ENCODE results near the gene ABR.
"Not testable (repeated sequence)": the region's sequence is repeated elsewhere in the genome, so short reads cannot be mapped to it uniquely, and the experiment has no call there.

ABR gene

GRCh38 chr17:1047879-1048470 lies 131.8 kb downstream of the ABR start:
- DNase-seq (ENCODE audit: low spot score) = no peak

- no peak for DNase-seq (ENCODE audit: low spot score)
Measured at GRCh38 chr17:1047177-1047878, 132.5 kb downstream of the ABR start.

GRCh38 chr17:1045456-1045855 lies 134.3 kb downstream of the ABR start:
- DNase-seq (ENCODE audit: low spot score) = no peak

GRCh38 chr17:1044387-1045009 lies 135.3 kb downstream of the ABR start:
- not testable (repeated sequence) for DNase-seq (ENCODE audit: low spot score)

GRCh38 chr17:1043601-1044251 lies 136.1 kb downstream of the ABR start:
- DNase-seq (ENCODE audit: low spot score) = no peak

GRCh38 chr17:1042486-1042885 lies 137.3 kb downstream of the ABR start:
- no peak for DNase-seq (ENCODE audit: low spot score)

- DNase-seq (ENCODE audit: low spot score) = no peak
Measured at GRCh38 chr17:1041746-1042145, 138.0 kb downstream of the ABR start.

GRCh38 chr17:1040216-1040600 lies 139.6 kb downstream of the ABR start:
- DNase-seq (ENCODE audit: low spot score) = no peak

- DNase-seq (ENCODE audit: low spot score) = no peak
Measured at GRCh38 chr17:1039511-1040215, 140.1 kb downstream of the ABR start.

GRCh38 chr17:1039123-1039507 lies 140.7 kb downstream of the ABR start:
- no peak for DNase-seq (ENCODE audit: low spot score)

- no peak for DNase-seq (ENCODE audit: low spot score)
Measured at GRCh38 chr17:1038459-1039122, 141.2 kb downstream of the ABR start.

GRCh38 chr17:1037238-1037879 lies 142.4 kb downstream of the ABR start:
- no peak for DNase-seq (ENCODE audit: low spot score)

- no peak for DNase-seq (ENCODE audit: low spot score)
Measured at GRCh38 chr17:1036845-1037237, 142.9 kb downstream of the ABR start.

- no peak for DNase-seq (ENCODE audit: low spot score)
Measured at GRCh38 chr17:1036171-1036844, 143.5 kb downstream of the ABR start.

GRCh38 chr17:1035546-1036170 lies 144.1 kb downstream of the ABR start:
- no peak for DNase-seq (ENCODE audit: low spot score)

GRCh38 chr17:1034652-1035210 lies 145.1 kb downstream of the ABR start:
- no peak for DNase-seq (ENCODE audit: low spot score)

- DNase-seq (ENCODE audit: low spot score) = no peak
Measured at GRCh38 chr17:1033503-1033902, 146.3 kb downstream of the ABR start.

GRCh38 chr17:1032391-1032790 lies 147.4 kb downstream of the ABR start:
- no peak for DNase-seq (ENCODE audit: low spot score)

- no peak for DNase-seq (ENCODE audit: low spot score)
Measured at GRCh38 chr17:1031711-1032110, 148.1 kb downstream of the ABR start.
